Muscle layer of colon (tissue), 2 donors: ENCODE results near the gene FARP1.
"Not testable (repeated sequence)": the region's sequence is repeated elsewhere in the genome, so short reads cannot be mapped to it uniquely, and the experiment has no call there.

Source experiments
- H3K27ac ChIP-seq: one replicate; pipeline ENCODE4 v1.7.0; 2013; ENCODE audit warnings: low read depth, mild to moderate bottlenecking, low read length, moderate library complexity
- H3K27me3 ChIP-seq, 2 donors: one replicate each; pipeline ENCODE4 v1.7.0; 2013; ENCODE audit warnings: low read length in 2 of 2, mild to moderate bottlenecking in 2 of 2; ENCODE audit not compliant: insufficient read depth in 2 of 2, control insufficient read depth in 1 of 2
- H3K36me3 ChIP-seq: one replicate; pipeline ENCODE4 v1.7.0; 2013; ENCODE audit warnings: mild to moderate bottlenecking, low read length; ENCODE audit not compliant: insufficient read depth
- H3K4me1 ChIP-seq: one replicate; pipeline ENCODE4 v1.7.0; 2013; ENCODE audit warnings: mild to moderate bottlenecking, low read length; ENCODE audit not compliant: insufficient read depth
- H3K4me3 ChIP-seq, 2 donors: one replicate each; pipeline ENCODE4 v1.7.0; 2013; ENCODE audit warnings: low read length in 2 of 2, low read depth in 1 of 2, mild to moderate bottlenecking in 1 of 2, moderate library complexity in 1 of 2
- H3K9ac ChIP-seq: one replicate; pipeline ENCODE4 v1.7.0; 2013; ENCODE audit warnings: low read length
- H3K9me3 ChIP-seq: one replicate; pipeline ENCODE4 v1.7.0; 2013; ENCODE audit warnings: mild to moderate bottlenecking, low read length
- donor health status: abdominal sarcoma.
- donor health status: Adenocarcinoma of cecum.

The FARP1 gene

GRCh38 chr13:98222816-98223215 is 79.9 kb downstream of the FARP1 start:
- Histone ChIP-seq H3K36me3 (no peaks in the 10 kb centered on the region), H3K4me1 (peaks cover 37% of the 10 kb centered on the region), H3K27me3 (no peaks in the 10 kb centered on the region), H3K27ac (no peak overlapping the region), H3K4me3 (no peak overlapping the region), H3K9me3 (no peaks in the 10 kb centered on the region), H3K9ac (no peak overlapping the region)

GRCh38 chr13:98223741-98224140 is 80.8 kb downstream of the FARP1 start:
- Histone ChIP-seq H3K27me3 (no peaks in the 10 kb centered on the region), H3K9me3 (no peaks in the 10 kb centered on the region), H3K4me1 (peaks cover 37% of the 10 kb centered on the region), H3K36me3 (no peaks in the 10 kb centered on the region), H3K4me3 (no peak overlapping the region), H3K27ac (no peak overlapping the region), H3K9ac (no peak overlapping the region)

- no peak overlapping the region for H3K4me3 ChIP-seq
- no peak overlapping the region for H3K27ac ChIP-seq
- H3K9ac ChIP-seq, result no peak overlapping the region
- no peaks in the 10 kb centered on the region for H3K36me3 ChIP-seq
- no peaks in the 10 kb centered on the region for H3K9me3 ChIP-seq
- H3K27me3 ChIP-seq, result no peaks in the 10 kb centered on the region
- H3K4me1 ChIP-seq, result peaks cover 37% of the 10 kb centered on the region
Observed at GRCh38 chr13:98224557-98224956, 81.7 kb downstream of the FARP1 start.

GRCh38 chr13:98225036-98225940 is 82.4 kb downstream of the FARP1 start:
- H3K27ac ChIP-seq, result no peak overlapping the region
- H3K4me3 ChIP-seq, result no peak overlapping the region
- H3K27me3 ChIP-seq, result no peaks in the 10 kb centered on the region
- H3K4me1 ChIP-seq, result peaks cover 30% of the 10 kb centered on the region
- H3K9me3 ChIP-seq, result no peaks in the 10 kb centered on the region
- no peaks in the 10 kb centered on the region for H3K36me3 ChIP-seq
- H3K9ac ChIP-seq, result no peak overlapping the region

- H3K36me3 ChIP-seq, result no peaks in the 10 kb centered on the region
- no peaks in the 10 kb centered on the region for H3K9me3 ChIP-seq
- H3K9ac ChIP-seq, result no peak overlapping the region
- no peak overlapping the region for H3K27ac ChIP-seq
- no peaks in the 10 kb centered on the region for H3K27me3 ChIP-seq
- no peak overlapping the region for H3K4me3 ChIP-seq
- H3K4me1 ChIP-seq, result peaks cover 22% of the 10 kb centered on the region
Observed at GRCh38 chr13:98226496-98226895, 83.6 kb downstream of the FARP1 start.

- peaks cover 21% of the 10 kb centered on the region for H3K4me1 ChIP-seq
- no peak overlapping the region for H3K4me3 ChIP-seq
- no peak overlapping the region for H3K27ac ChIP-seq
- no peak overlapping the region for H3K9ac ChIP-seq
- no peaks in the 10 kb centered on the region for H3K27me3 ChIP-seq
- no peaks in the 10 kb centered on the region for H3K36me3 ChIP-seq
- no peaks in the 10 kb centered on the region for H3K9me3 ChIP-seq
Observed at GRCh38 chr13:98228661-98229341, 85.9 kb downstream of the FARP1 start.

- H3K27ac ChIP-seq, H3K4me3 ChIP-seq, H3K36me3 ChIP-seq, H3K9ac ChIP-seq, H3K27me3 ChIP-seq, H3K9me3 ChIP-seq: not testable (repeated sequence)
- peaks cover 18% of the 10 kb centered on the region for H3K4me1 ChIP-seq
Observed at GRCh38 chr13:98230762-98231161, 87.9 kb downstream of the FARP1 start.

GRCh38 chr13:98232456-98232855 is 89.6 kb downstream of the FARP1 start:
- Histone ChIP-seq H3K9ac (no peak overlapping the region), H3K9me3 (no peaks in the 10 kb centered on the region), H3K36me3 (no peaks in the 10 kb centered on the region), H3K27ac (no peak overlapping the region), H3K4me1 (peaks cover 12% of the 10 kb centered on the region), H3K27me3 (no peaks in the 10 kb centered on the region), H3K4me3 (no peak overlapping the region)

GRCh38 chr13:98233127-98233526 is 90.2 kb downstream of the FARP1 start:
- peaks cover 12% of the 10 kb centered on the region for H3K4me1 ChIP-seq
- H3K27ac ChIP-seq, result no peak overlapping the region
- no peak overlapping the region for H3K9ac ChIP-seq
- no peaks in the 10 kb centered on the region for H3K36me3 ChIP-seq
- H3K9me3 ChIP-seq, result no peaks in the 10 kb centered on the region
- no peaks in the 10 kb centered on the region for H3K27me3 ChIP-seq
- H3K4me3 ChIP-seq, result no peak overlapping the region

GRCh38 chr13:98234348-98234747 is 91.5 kb downstream of the FARP1 start:
- Histone ChIP-seq H3K4me1 (peaks cover 12% of the 10 kb centered on the region), H3K36me3 (no peaks in the 10 kb centered on the region), H3K9me3 (no peaks in the 10 kb centered on the region), H3K27ac (no peak overlapping the region), H3K27me3 (no peaks in the 10 kb centered on the region), H3K4me3 (no peak overlapping the region), H3K9ac (no peak overlapping the region)

- H3K27me3 ChIP-seq, result no peaks in the 10 kb centered on the region
- no peaks in the 10 kb centered on the region for H3K36me3 ChIP-seq
- peaks cover 12% of the 10 kb centered on the region for H3K4me1 ChIP-seq
- H3K9me3 ChIP-seq, result no peaks in the 10 kb centered on the region
- no peak overlapping the region for H3K27ac ChIP-seq
- H3K9ac ChIP-seq, result no peak overlapping the region
- no peak overlapping the region for H3K4me3 ChIP-seq
Observed at GRCh38 chr13:98236197-98236596, 93.3 kb downstream of the FARP1 start.
